GM18861 (cell line): ENCODE measurements around the gene API5.

ENCODE experiments used
- ATAC-seq: cut with Tn5 transposase; IDR thresholded peaks from one replicate; pipeline ENCODE4 v1.9.1; 2021; ENCODE audit not compliant: unreplicated experiment

The API5 gene

GRCh38 chr11:43358801-43359421 is 47.1 kb downstream of the API5 start, which contains the start of gene TTC17:
Gene TTC17, plus strand, starts transcription at chr11:43358920. Its CDS starts 35 bp downstream, at chr11:43358955.
- peak; percentile 87 for ATAC-seq

GRCh38 chr11:43359422-43359818 is 47.6 kb downstream of the API5 start:
- ATAC-seq, result peak; percentile 41

GRCh38 chr11:43360361-43361032 is 48.7 kb downstream of the API5 start:
- no peak for ATAC-seq

GRCh38 chr11:43366677-43367076 is 54.9 kb downstream of the API5 start:
- ATAC-seq, result no peak

GRCh38 chr11:43367382-43368178 is 55.8 kb downstream of the API5 start:
- no peak for ATAC-seq

GRCh38 chr11:43376065-43376464 is 64.3 kb downstream of the API5 start:
- no peak for ATAC-seq

GRCh38 chr11:43376594-43376993 is 64.8 kb downstream of the API5 start:
- no peak for ATAC-seq

GRCh38 chr11:43377389-43377788 is 65.6 kb downstream of the API5 start:
- ATAC-seq, result no peak

- no peak for ATAC-seq
These were observed 67.1 kb downstream of the API5 start for GRCh38 chr11:43378897-43379296.

GRCh38 chr11:43381802-43382201 is 70.0 kb downstream of the API5 start:
- ATAC-seq, result no peak

GRCh38 chr11:43382614-43383013 is 70.8 kb downstream of the API5 start:
- no peak for ATAC-seq

GRCh38 chr11:43384393-43384792 is 72.6 kb downstream of the API5 start:
- ATAC-seq, result no peak

GRCh38 chr11:43392713-43393112 is 80.9 kb downstream of the API5 start:
- ATAC-seq, result no peak

- no peak for ATAC-seq
These were observed 82.1 kb downstream of the API5 start for GRCh38 chr11:43393765-43394355.
